TTC549 (cell line): ENCODE data around the gene AMZ2.
"Not testable (repeated sequence)": the region's sequence is repeated elsewhere in the genome, so short reads cannot be mapped to it uniquely, and the experiment has no call there.

Source experiments
- FAIRE-seq: peaks from 2 replicates; lab custom pipeline; 2012; peaks lifted over from hg19 to GRCh38; lab: Jason Lieb, UNC

AMZ2 gene

DNA sequence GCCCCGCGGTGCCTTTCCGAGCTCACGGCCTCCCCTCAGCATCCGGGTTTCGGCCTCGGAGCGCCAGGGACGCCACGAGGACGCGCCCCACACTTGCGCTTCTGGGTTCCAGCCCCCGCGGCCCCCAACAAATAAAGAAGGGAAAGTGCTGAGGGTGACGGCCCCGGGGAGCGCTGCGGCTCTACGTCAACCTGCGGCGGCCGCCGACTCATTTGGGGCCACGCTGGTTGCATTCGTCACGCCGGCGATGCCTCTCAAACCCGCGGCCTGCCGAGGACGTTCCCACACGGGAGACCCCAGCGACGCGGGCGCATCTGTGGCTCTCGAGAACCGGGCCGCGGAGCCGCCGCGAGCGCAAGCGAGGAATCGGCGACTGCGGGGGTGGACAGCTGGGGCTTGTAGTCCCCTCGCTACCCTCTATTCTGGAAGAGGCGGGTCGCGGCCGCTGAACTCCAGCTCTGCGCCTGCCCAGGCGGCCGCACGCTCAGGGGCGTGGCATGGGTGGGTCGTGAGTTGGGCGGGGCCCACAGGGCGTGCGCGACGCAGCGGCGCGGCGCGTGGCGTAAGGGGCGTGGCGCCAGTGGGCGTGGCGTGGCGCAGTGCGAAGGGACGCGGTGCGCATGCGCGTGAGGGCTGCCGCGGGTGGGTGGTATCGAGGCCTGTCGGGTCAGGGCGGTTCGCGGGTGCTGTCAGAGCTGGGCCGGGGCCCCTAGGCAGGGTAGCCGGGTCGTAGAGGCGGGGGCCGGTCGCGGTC is at the start of gene AMZ2:
Gene AMZ2 (plus strand): TSS at position 599 of the 754 bp plus-strand sequence. CDS start 2,145 bp downstream, outside the sequence.
- no peak for FAIRE-seq

DNA sequence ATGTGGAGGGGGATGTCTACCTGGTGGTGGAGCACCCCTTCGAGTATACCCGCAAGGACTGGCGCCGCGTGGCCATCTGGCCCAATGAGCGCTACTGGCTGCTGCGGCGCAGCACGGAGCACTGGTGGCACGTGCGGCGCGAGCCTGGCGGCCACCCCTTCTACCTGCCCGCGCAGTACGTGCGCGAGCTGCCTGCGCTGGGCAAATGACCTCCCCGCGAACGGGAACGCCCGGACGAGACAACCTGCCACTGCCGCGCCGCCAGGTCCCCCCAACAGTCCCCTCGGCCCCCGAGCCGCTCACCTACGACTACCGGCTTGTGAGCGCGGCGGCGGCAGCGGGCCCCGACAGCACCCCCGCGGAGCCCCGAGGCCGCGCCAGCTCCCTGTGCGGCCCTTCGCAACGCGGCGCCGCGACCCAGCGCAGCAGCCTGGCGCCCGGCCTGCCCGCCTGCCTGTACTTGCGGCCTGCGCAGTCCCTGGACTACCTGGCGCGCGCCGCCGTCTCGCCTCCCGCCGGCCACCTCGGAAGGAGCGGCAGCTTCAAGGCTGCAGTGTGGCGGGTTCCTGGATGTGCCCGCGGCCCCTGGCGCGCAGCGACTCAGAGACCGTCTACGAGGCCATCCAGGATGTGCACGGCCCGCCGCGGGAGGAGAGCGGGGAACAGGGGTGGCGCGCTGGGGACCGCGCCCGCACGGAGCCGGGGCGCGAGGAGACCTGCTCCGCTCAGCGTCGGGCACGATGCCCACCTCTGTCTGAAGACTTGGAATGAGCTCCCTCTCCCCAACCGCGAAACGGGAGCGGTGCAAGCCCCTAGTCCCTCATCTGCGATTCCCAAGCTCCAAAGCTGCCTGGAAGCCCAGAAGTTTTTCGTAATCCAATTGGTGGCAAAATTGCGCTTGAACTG is 48.7 kb upstream of the AMZ2 start:
- no peak for FAIRE-seq

GRCh38 chr17:68199837-68200688 is 47.8 kb upstream of the AMZ2 start:
- no peak for FAIRE-seq

DNA sequence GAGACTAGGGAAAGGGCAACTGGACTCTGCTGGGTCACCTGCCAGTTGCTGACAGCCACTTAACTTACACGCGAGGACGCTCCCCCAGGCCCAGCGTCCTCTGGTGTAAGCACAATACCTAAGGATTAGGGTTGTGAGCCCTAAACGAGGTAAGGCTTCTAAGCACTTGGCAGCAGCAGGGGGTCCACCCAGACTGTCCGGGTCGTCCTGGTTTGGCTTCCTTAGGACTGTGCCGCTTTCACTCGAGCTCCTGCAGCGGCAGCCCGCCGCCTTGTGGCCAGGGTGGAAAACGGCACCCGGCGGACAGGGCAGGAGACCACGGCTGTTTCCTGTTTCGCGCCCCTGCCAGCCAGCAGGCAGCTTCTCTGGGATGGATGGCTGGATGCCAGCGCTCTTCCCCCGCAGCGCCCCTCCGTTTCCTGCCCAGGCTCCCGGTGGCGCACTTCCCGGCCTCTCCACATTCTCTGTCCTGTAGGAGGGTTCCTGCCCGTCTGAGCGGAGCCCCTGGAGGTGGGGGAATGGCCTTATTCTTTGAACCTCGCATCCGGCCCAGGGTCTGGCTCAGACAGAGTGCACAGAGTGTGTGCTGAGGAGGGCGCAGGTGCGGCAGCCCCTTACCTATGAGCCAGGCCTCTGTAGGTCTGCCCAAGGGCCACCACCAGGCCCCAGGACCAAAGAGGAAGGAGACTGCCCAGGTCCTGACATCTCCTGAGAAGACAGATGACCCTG is 47.0 kb upstream of the AMZ2 start:
- no peak for FAIRE-seq

DNA sequence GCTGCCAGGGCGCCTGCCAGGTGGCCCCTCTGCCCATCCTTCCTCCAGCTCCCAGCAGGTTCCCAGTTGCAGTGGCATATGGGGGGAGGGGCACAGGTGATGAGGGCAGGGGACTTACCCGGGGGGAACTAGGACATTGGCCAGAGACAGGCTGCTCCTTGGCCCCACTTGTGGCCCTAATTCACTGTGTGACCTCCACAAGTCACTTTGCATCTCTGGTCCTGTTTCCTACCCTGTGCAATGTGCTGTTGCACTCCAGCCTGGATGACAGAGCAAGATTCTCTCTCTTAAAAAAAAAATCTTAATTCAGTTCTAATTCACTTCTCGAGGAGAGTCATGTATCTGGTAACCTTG is 46.4 kb upstream of the AMZ2 start:
- FAIRE-seq: not testable (repeated sequence)

GRCh38 chr17:68202321-68202720 is 45.5 kb upstream of the AMZ2 start:
- FAIRE-seq: not testable (repeated sequence)

- no peak for FAIRE-seq
Measured at GRCh38 chr17:68204736-68205135, 43.1 kb upstream of the AMZ2 start.

DNA sequence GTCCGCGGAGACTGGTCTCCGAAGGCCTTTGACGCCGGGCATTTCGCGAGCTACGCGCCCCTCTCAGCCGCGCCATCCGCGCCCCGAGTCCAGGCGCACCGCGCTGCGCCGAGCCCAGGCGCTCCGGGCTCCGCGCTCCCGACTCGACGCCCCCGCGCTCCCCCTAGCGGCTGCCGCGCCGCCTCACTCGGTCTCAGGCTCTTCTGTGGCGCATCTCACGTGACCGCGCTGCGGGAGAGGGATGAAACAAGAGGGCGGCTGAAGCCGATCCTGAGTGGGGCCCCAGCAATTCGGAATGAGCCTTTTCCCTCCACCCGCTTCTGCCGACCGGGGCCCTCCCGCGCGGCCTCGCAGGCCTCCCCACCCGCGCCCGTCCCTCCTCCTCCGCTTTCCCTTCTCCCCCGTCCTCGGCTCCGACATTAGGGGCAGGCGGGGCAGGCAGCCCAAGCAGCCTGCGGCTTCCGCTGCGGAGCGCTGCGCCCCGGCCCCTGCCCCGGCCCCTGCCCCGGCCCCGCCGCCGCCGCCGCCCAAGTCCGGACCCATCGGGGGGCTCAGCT is 42.5 kb upstream of the AMZ2 start:
- FAIRE-seq: no peak

GRCh38 chr17:68205808-68206720 is 41.8 kb upstream of the AMZ2 start:
- FAIRE-seq: no peak

GRCh38 chr17:68207651-68208253 is 40.1 kb upstream of the AMZ2 start:
- no peak for FAIRE-seq

DNA sequence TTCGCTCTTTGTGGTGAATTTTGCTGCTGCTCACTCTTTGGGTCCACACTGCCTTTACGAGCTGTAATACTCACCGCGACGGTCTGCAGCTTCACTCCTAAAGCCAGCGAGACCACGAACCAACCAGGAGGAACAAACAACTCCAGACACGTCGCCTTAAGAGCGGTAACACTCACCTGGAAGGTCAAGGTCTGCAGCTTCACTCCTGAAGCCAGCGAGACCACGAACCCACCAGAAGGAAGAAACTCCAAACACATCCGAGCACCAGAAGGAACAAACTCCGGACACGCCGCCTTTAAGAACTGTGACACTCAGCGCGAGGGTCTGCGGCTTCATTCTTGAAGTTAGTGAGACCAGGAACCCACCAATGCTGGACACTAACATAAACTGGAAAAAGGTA is 39.2 kb upstream of the AMZ2 start:
- not testable (repeated sequence) for FAIRE-seq

DNA sequence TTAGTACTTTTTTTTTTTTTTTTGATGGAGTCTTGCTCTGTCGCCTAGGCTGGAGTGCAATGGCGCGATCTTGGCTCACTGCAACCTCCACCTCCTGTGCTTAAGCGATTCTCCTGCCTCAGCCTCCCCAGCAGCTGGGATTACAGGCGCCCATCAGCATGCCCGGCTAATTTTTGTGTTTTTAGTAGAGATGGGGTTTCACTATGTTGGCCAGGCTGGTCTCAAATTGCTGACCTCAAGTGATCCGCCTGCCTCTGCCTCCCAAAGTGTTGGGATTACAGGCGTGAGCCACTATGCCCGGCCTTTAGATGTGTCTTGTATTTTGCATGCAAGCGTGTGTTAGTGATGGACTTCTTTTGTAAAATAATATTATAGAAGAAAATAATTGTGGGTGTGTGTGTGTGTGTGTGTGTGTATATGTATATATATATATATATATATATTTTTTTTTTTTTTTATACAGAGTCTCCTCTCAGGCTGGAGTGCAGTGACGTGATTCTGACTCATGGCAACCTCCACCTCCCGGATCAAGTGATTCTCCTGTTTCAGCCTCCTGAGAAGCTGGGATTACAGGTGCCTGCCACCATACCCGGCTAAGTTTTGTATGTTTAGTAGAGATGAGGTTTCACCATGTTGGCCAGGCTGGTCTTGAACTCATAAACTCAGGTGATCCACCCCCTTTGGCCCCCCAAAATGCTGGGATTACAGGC is 38.5 kb upstream of the AMZ2 start:
- not testable (repeated sequence) for FAIRE-seq

- FAIRE-seq: no peak
Measured at GRCh38 chr17:68210570-68211315, 37.1 kb upstream of the AMZ2 start.

- FAIRE-seq: not testable (repeated sequence)
Measured at GRCh38 chr17:68213428-68214411, 34.1 kb upstream of the AMZ2 start.

DNA sequence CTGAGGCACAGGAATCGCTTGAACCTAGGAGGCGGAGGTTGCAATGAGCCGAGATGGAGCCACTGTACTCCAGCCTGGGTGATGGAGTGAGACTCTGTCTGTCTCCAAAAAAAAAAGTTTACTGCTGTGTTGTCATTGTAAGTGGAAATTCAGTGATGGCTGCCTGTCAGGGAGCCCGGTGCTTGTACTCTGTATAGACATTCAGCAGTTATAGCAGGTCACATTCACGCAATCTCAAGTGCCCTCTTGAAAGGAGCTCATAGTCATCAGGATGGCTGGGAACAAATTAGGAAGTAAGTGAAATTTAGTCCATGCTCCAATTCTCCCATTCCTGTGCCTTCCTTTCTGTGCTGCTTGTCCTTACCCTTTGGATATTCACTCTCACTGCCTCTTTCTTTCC is 32.4 kb upstream of the AMZ2 start:
- FAIRE-seq: not testable (repeated sequence)

DNA sequence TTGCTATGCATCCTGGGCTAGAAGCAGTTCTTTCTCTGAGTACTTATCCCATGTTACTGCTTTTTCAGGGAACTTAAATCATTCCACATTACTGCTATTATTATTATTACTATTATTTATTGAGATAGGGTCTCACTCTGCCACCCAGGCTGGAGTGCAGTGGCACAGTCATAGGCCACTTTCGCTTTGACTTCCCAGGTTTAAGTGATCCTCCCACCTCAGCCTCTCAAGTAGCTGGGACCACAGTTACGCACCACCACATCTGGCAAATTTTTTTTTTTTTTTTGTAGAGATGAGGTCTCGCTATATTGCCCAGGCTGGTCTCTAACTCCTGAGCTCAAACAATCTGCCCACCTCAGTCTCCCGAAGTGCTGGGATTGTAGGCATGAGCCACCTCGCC is 28.4 kb upstream of the AMZ2 start:
- not testable (repeated sequence) for FAIRE-seq

- not testable (repeated sequence) for FAIRE-seq
Measured at GRCh38 chr17:68220186-68220585, 27.7 kb upstream of the AMZ2 start.
